OCI-LY3 (cell line): ENCODE measurements around the gene KLF16.

Experiments
- H2AFZ ChIP-seq: fragments of 200-600, 300-600 bp; shearing (Covaris generic); 2 replicates; pipeline ENCODE4 v1.6.0; 2014; ENCODE audit warnings: antibody characterized with exemption, low read depth, low read length
- H3K27ac ChIP-seq: fragments of 200-600, 300-600 bp; sonication (generic); 2 replicates; pipeline ENCODE4 v1.5.1; 2014; ENCODE audit warnings: mild to moderate bottlenecking, low read length, moderate library complexity, mixed read lengths
- H3K27me3 ChIP-seq: fragments of 200-600, 300-600 bp; sonication (generic); 2 replicates; pipeline ENCODE4 v1.6.1; 2014; ENCODE audit warnings: low read depth, low read length, mixed read lengths
- H3K36me3 ChIP-seq: fragments of 200-600, 300-600 bp; sonication (generic); replicated peaks from 2 replicates; pipeline ENCODE3; 2014; ENCODE audit warnings: low read depth, low read length, mixed read lengths
- H3K4me1 ChIP-seq: fragments of 300-600, 200-600 bp; sonication (generic); 2 replicates; pipeline ENCODE4 v1.6.1; 2014; ENCODE audit warnings: low read length, mixed read lengths
- H3K4me2 ChIP-seq: fragments of 200-600, 300-600 bp; sonication (generic); 2 replicates; pipeline ENCODE4 v1.6.1; 2014; ENCODE audit warnings: low read length, mixed read lengths
- H3K4me3 ChIP-seq: fragments of 300-600, 200-600 bp; sonication (generic); 2 replicates; pipeline ENCODE4 v1.5.1; 2014; ENCODE audit warnings: antibody characterized with exemption, mild to moderate bottlenecking, low read length, moderate library complexity
- H3K79me2 ChIP-seq: fragments of 300-600, 200-600 bp; shearing (Covaris generic); 2 replicates; pipeline ENCODE4 v1.6.1; 2014; ENCODE audit warnings: mild to moderate bottlenecking, low read length, mixed read lengths
- H3K9ac ChIP-seq: fragments of 300-600, 200-600 bp; shearing (Covaris generic); 2 replicates; pipeline ENCODE4 v1.6.0; 2014; ENCODE audit warnings: mild to moderate bottlenecking, low read length, moderate library complexity
- H3K9me3 ChIP-seq: fragments of 200-600, 300-600 bp; shearing (Covaris generic); 2 replicates; pipeline ENCODE4 v1.6.1; 2014; ENCODE audit warnings: low read length, mixed read lengths; ENCODE audit not compliant: insufficient read depth
- H4K20me1 ChIP-seq: fragments of 200-600, 300-600 bp; sonication (generic); 2 replicates; pipeline ENCODE4 v1.6.1; 2016; ENCODE audit warnings: low read length, mixed read lengths; ENCODE audit not compliant: insufficient read depth
- CTCF ChIP-seq: fragments of 200-600, 300-600 bp; sonication (generic); IDR thresholded peaks from 2 replicates; pipeline ENCODE4 v1.5.1; 2014; ENCODE audit warnings: antibody characterized with exemption, low read length, low read depth
- EZH2phosphoT487 ChIP-seq: fragments of 200-600 bp; shearing (Covaris generic); IDR thresholded peaks from 2 replicates; pipeline ENCODE4 v1.6.1; 2018; ENCODE audit warnings: antibody characterized with exemption, mixed run types, low read depth

The KLF16 gene

DNA sequence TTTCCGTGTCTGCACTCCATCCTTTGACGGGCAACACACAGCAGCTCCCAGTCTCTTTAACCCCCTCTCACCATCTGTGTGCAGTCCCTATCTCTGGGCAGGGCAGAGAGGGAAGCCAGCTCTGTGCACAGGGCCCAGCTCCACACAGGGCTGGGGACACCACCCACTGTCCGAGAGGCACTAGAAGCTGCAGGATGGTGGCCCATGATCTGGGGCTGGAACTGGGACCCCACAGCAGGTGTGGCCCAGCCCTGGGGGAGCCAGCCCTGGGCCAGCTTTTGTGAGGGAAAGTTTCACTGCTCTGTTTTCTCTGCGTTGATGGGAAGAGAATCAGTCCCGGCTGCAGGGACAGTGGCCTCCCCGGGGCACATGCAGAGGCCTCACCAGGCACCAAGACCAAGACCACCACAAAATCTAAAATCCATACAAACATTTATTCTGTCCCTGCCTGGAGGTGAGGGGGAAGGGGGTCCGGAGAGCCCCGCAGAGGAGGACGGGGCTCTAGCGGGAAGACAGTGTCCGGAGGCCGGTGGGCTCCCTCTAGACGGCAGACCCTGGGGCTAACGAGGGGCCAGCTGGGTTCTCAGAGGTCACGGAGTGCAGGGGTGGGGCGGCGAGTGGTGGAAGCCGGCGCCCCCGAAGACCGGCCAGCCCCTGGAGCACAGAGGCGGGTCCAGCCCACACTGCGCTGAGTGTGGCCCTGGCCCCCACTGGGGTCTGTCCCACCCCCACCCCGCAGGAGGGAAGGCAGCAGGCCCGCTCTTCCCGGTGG, 48.4 kb downstream of the KLF16 start:
- no peak overlapping the region for H3K9ac ChIP-seq
- H3K9me3 ChIP-seq, result no peaks in the 10 kb centered on the region
- H3K4me2 ChIP-seq, result no peak overlapping the region
- H3K79me2 ChIP-seq, result no peaks in the 10 kb centered on the region
- 0 out of 2 replicates have a peak, but pooled peaks cover 5% of the 10 kb centered on the region for H3K27me3 ChIP-seq
- no peak overlapping the region for H2AFZ ChIP-seq
- H4K20me1 ChIP-seq, result no peaks in the 10 kb centered on the region
- no peak overlapping the region for H3K27ac ChIP-seq
- peaks cover 12% of the 10 kb centered on the region for H3K4me1 ChIP-seq
- H3K36me3 ChIP-seq, result peaks cover 33% of the 10 kb centered on the region
- H3K4me3 ChIP-seq, result no peak overlapping the region
- TF ChIP-seq CTCF (no peak), EZH2phosphoT487 (no peak)

GRCh38 chr19:1814391-1814790, 49.0 kb downstream of the KLF16 start:
- Histone ChIP-seq H3K79me2 (no peaks in the 10 kb centered on the region), H3K9ac (no peak overlapping the region), H3K4me2 (no peak overlapping the region), H3K9me3 (no peaks in the 10 kb centered on the region), H4K20me1 (no peaks in the 10 kb centered on the region), H3K4me3 (no peak overlapping the region), H3K4me1 (peaks cover 12% of the 10 kb centered on the region), H3K36me3 (peaks cover 29% of the 10 kb centered on the region), H2AFZ (no peak overlapping the region), H3K27me3 (0 out of 2 replicates have a peak, but pooled peaks cover 5% of the 10 kb centered on the region), H3K27ac (no peak overlapping the region)
- TF ChIP-seq EZH2phosphoT487 (no peak), CTCF (no peak)

- Histone ChIP-seq H2AFZ (no peak overlapping the region), H3K27me3 (0 out of 2 replicates have a peak, but pooled peaks cover 5% of the 10 kb centered on the region), H3K4me3 (peak overlapping the region; percentile 76), H3K9me3 (no peaks in the 10 kb centered on the region), H4K20me1 (no peaks in the 10 kb centered on the region), H3K4me1 (peaks cover 12% of the 10 kb centered on the region), H3K4me2 (peak overlapping the region; percentile 76), H3K79me2 (no peaks in the 10 kb centered on the region), H3K9ac (peak overlapping the region; percentile 72), H3K36me3 (peaks cover 23% of the 10 kb centered on the region), H3K27ac (peak overlapping the region; percentile 61)
- no peak for TF ChIP-seq EZH2phosphoT487
- TF ChIP-seq CTCF, result no peak
Observed at GRCh38 chr19:1813192-1814182, 49.9 kb downstream of the KLF16 start.
